A673 (cell line): ENCODE data around the gene MMP8. TPM values are rescaled to one million over a fixed set of nuclear protein-coding genes. Genes with fewer than 3 reads are reported as not detected.

Experiments
- BruUV-seq: library from RNA; stranded (reverse); fragments of 400-500 nt; replicated peaks from 2 replicates; lab custom pipeline; 2021; lab: Mats Ljungman, UMichigan
- CTCF ChIA-PET: fragments of 300-600 bp; sonication (Branson Sonifier 250); formaldehyde crosslinking; loops from one replicate; lab custom pipeline; 2022; ENCODE audit warnings: antibody characterized with exemption; lab: Charles Lee
- POLR2A ChIA-PET: fragments of 300-600 bp; sonication (Branson Sonifier 250); formaldehyde crosslinking; loops from one replicate; lab custom pipeline; 2022; ENCODE audit warnings: antibody characterized with exemption; ENCODE audit not compliant: low non-redundant PET; lab: Charles Lee
- DNase-seq: peaks from one replicate; pipeline ENCODE4 v3.0.0-alpha.2; 2015; ENCODE audit warnings: low spot score
- H3K27ac ChIP-seq: fragments of 200-600 bp; sonication (generic); 2 replicates; pipeline ENCODE4 v1.5.1; 2016; ENCODE audit warnings: mixed run types, low read depth, mild to moderate bottlenecking, mixed read lengths, antibody characterized with exemption, low read length; ENCODE audit not compliant: poor library complexity, severe bottlenecking
- H3K27me3 ChIP-seq: fragments of 200-600 bp; sonication (generic); replicated peaks from 2 replicates; pipeline ENCODE4 v1.6.1; 2017; ENCODE audit warnings: mixed run types, low read depth, mild to moderate bottlenecking, mixed read lengths, antibody characterized with exemption, low read length; ENCODE audit not compliant: insufficient read depth, poor library complexity
- H3K36me3 ChIP-seq: fragments of 200-600 bp; sonication (generic); 2 replicates; pipeline ENCODE4 v1.6.1; 2016; ENCODE audit warnings: mixed run types, mild to moderate bottlenecking, mixed read lengths, antibody characterized with exemption, low read length; ENCODE audit not compliant: insufficient read depth, poor library complexity, severe bottlenecking
- H3K4me1 ChIP-seq: fragments of 200-600 bp; sonication (generic); 2 replicates; pipeline ENCODE4 v1.6.1; 2017; ENCODE audit warnings: mixed run types, mild to moderate bottlenecking, mixed read lengths, antibody characterized with exemption, low read length; ENCODE audit not compliant: insufficient read depth, poor library complexity, severe bottlenecking
- H3K4me3 ChIP-seq: fragments of 200-600 bp; sonication (generic); 2 replicates; pipeline ENCODE4 v1.5.1; 2016; ENCODE audit warnings: low read depth, mixed run types, mild to moderate bottlenecking, mixed read lengths, low read length; ENCODE audit not compliant: poor library complexity, severe bottlenecking
- H3K9me3 ChIP-seq: fragments of 200-600 bp; sonication (generic); 2 replicates; pipeline ENCODE4 v1.6.1; 2016; ENCODE audit warnings: mixed run types, low read depth, mild to moderate bottlenecking, mixed read lengths, antibody characterized with exemption, low read length; ENCODE audit not compliant: poor library complexity, severe bottlenecking
- EZH2 ChIP-seq: fragments of 200-600 bp; sonication (generic); IDR thresholded peaks from 2 replicates; pipeline ENCODE4 v1.6.1; 2017; ENCODE audit warnings: borderline replicate concordance, low read depth, mild to moderate bottlenecking, mixed read lengths, antibody characterized with exemption, low read length; ENCODE audit not compliant: poor library complexity, severe bottlenecking
- intact Hi-C: fragments of 100-400 bp; cut with micrococcal nuclease; formaldehyde crosslinking; loops from one replicate; pipeline ENCODE4 v1.10.0; 2022; ENCODE audit not compliant: unreplicated experiment
- total RNA-seq: library from RNA; stranded (reverse); gene quantifications from 2 replicates; pipeline ENCODE4 v1.2.3, GENCODE V29; 2021
- TF ChIP-seq, protein P1 (sequence below): fragments of 300-800, 200-600 bp; sonication (generic); conservative IDR thresholded peaks from 2 replicates; pipeline ENCODE4 v1.5.1; 2017; ENCODE audit warnings: low read depth, mild to moderate bottlenecking, antibody characterized with exemption, low read length, moderate library complexity, mixed read lengths

The MMP8 gene
- total RNA-seq, 1 experiment from 2014 or later = 0.21 TPM

GRCh38 chr11:102678022-102678421 is 46.7 kb downstream of the MMP8 start:
- intact Hi-C loops = no loop called here
- no peaks in the 10 kb centered on the region for H3K36me3 ChIP-seq
- H3K9me3 ChIP-seq = no peaks in the 10 kb centered on the region
- POLR2A ChIA-PET = no interaction called here
- CTCF ChIA-PET = no interaction called here
- TF ChIP-seq, protein P1, sequence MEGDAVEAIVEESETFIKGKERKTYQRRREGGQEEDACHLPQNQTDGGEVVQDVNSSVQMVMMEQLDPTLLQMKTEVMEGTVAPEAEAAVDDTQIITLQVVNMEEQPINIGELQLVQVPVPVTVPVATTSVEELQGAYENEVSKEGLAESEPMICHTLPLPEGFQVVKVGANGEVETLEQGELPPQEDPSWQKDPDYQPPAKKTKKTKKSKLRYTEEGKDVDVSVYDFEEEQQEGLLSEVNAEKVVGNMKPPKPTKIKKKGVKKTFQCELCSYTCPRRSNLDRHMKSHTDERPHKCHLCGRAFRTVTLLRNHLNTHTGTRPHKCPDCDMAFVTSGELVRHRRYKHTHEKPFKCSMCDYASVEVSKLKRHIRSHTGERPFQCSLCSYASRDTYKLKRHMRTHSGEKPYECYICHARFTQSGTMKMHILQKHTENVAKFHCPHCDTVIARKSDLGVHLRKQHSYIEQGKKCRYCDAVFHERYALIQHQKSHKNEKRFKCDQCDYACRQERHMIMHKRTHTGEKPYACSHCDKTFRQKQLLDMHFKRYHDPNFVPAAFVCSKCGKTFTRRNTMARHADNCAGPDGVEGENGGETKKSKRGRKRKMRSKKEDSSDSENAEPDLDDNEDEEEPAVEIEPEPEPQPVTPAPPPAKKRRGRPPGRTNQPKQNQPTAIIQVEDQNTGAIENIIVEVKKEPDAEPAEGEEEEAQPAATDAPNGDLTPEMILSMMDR = no peak
- no peak for TF ChIP-seq EZH2
- no peak for DNase-seq
- BruUV-seq = no TSS peak
- no peak overlapping the region for H3K4me3 ChIP-seq
- no peaks in the 10 kb centered on the region for H3K4me1 ChIP-seq
- no peak overlapping the region for H3K27ac ChIP-seq
- H3K27me3 ChIP-seq = no peaks in the 10 kb centered on the region

DNA sequence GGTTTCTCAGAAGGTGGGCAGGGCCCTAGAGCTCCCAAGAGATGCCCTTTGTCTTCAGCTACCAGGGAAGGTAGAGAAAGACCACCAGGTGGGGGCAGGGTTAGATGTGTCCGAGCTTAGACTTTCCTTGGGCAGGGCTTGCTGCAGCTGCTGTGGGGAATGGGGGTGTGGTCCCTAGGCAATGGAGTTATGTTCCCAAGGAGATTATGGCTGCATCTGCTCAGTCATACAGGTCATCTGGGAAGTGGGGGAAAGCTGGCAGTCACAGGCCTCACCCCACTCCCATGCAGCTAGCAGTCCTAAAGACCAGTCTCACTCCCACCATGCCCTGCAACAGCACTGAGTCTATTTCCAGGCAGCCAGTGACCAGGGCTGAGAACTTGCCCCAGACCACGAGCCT is 48.7 kb downstream of the MMP8 start:
- Histone ChIP-seq H3K27ac (no peak overlapping the region), H3K27me3 (no peaks in the 10 kb centered on the region), H3K36me3 (no peaks in the 10 kb centered on the region), H3K4me1 (no peaks in the 10 kb centered on the region), H3K9me3 (no peaks in the 10 kb centered on the region), H3K4me3 (no peak overlapping the region)
- no peak for DNase-seq
- TF ChIP-seq EZH2 = no peak
- TF ChIP-seq, protein P1 = no peak
- ChIA-PET CTCF (no interaction called here), POLR2A (no interaction called here)
- no TSS peak for BruUV-seq
- intact Hi-C loops = no loop called here

DNA sequence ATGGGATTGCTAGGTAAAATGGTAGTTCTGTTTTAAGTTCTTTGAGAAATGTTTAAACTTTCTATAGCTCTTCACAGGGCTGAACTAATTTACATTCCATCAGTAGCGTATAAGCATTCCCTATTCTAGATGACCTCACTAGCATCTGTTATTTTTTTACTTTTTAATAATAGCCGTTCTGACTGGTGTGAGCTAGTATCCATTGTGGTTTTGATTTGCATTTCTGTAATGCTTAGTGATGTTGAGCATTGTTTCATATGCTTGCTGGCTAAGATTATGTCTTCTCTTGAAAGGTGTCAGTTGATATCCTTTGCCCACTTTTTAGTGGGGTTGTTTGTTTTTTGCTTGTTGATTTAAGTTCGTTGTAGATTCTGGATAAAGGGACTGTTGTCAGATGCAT is 55.1 kb downstream of the MMP8 start:
- CTCF ChIA-PET = no interaction called here
- no peak overlapping the region for H3K27ac ChIP-seq

More for the DNA sequence above, 55.1 kb downstream of the MMP8 start:
- H3K9me3 ChIP-seq = no peaks in the 10 kb centered on the region
- no peak overlapping the region for H3K4me3 ChIP-seq
- intact Hi-C loops = loop anchor here (5.0 kb wide), 2 partner anchors 77 to 327 kb away; no protein-coding TSS in a partner anchor
- H3K4me1 ChIP-seq = no peaks in the 10 kb centered on the region
- no peaks in the 10 kb centered on the region for H3K36me3 ChIP-seq
- DNase-seq = no peak
- no TSS peak for BruUV-seq
- H3K27me3 ChIP-seq = no peaks in the 10 kb centered on the region
- TF ChIP-seq, protein P1 = no peak
- TF ChIP-seq EZH2 = no peak
- POLR2A ChIA-PET = no interaction called here
